Activated B cell treated with CpG ODN at 0.5 μM for 24 hours (primary cell): ENCODE results near the gene CEP83. TPM values are rescaled to one million over a fixed set of nuclear protein-coding genes. Genes with fewer than 3 reads are reported as not detected.

Source experiments
- ATAC-seq: fragments of 200-7000 bp; cut with Tn5 transposase; one replicate; pipeline ENCODE4 v1.10.0; 2021; ENCODE audit warnings: low read depth, mild to moderate bottlenecking, moderate library complexity
- CTCF ChIA-PET: fragments of 350-600 bp; sonication (Branson Sonifier 250); formaldehyde crosslinking; loops from one replicate; lab custom pipeline; 2021; ENCODE audit warnings: antibody characterized with exemption; lab: Charles Lee
- POLR2A ChIA-PET: fragments of 350-600 bp; sonication (Branson Sonifier 250); formaldehyde crosslinking; loops from one replicate; lab custom pipeline; 2021; ENCODE audit warnings: antibody characterized with exemption; lab: Charles Lee
- DNase-seq: peaks from one replicate; pipeline ENCODE4 v3.0.0; 2022
- H3K27ac Mint-ChIP-seq: one replicate; pipeline ENCODE4 v1.8.0; 2020; ENCODE audit warnings: mixed read lengths
- H3K27me3 Mint-ChIP-seq: one replicate; pipeline ENCODE4 v1.8.0; 2021; ENCODE audit warnings: mixed read lengths
- H3K36me3 Mint-ChIP-seq: one replicate; pipeline ENCODE4 v1.8.0; 2021; ENCODE audit warnings: low read depth, mixed read lengths
- H3K4me1 Mint-ChIP-seq: one replicate; pipeline ENCODE4 v1.8.0; 2021; ENCODE audit warnings: mixed read lengths
- H3K4me3 Mint-ChIP-seq: one replicate; pipeline ENCODE4 v1.8.0; 2020; ENCODE audit warnings: mild to moderate bottlenecking, mixed read lengths
- H3K9me3 Mint-ChIP-seq: one replicate; pipeline ENCODE4 v1.8.0; 2020; ENCODE audit warnings: mixed read lengths
- CTCF ChIP-seq: fragments of 200-600 bp; IDR thresholded peaks from one replicate; pipeline ENCODE4 v1.8.0; 2022; ENCODE audit warnings: antibody characterized with exemption, mild to moderate bottlenecking
- intact Hi-C: fragments of 100-400 bp; cut with micrococcal nuclease; formaldehyde crosslinking; loops from one replicate; pipeline ENCODE4 v1.15.1; 2024
- total RNA-seq: library from RNA; stranded (reverse); gene quantifications from 2 replicates; pipeline ENCODE4 v1.2.3, GENCODE V29; 2022

CEP83 gene
- 25.0 and 36.9 TPM in 2 replicates for total RNA-seq

GRCh38 chr12:94459728-94460615 lies at the start of gene CEP83:
TSS of gene CEP83 (minus strand) at chr12:94459867. CDS start at chr12:94412490, 47,377 bp downstream.
- H3K27ac Mint-ChIP-seq: peak within 1 kb of the TSS; percentile 88
- H3K4me3 Mint-ChIP-seq: peak within 1 kb of the TSS; percentile 91
- peaks cover 7% of the 10 kb centered on the region for H3K36me3 Mint-ChIP-seq
- CTCF ChIA-PET: interaction anchor here (0.7 to 1.2 kb wide), 4 partner anchors 8 to 325 kb away, joined by 3 to 5 read pairs (median 4); no protein-coding TSS in a partner anchor
- intact Hi-C loops: loop anchor here (1.0 to 5.0 kb wide), 8 partner anchors 29 to 890 kb away; partner anchors contain the start of genes CRADD and PLXNC1
- no peak for TF ChIP-seq CTCF
- H3K9me3 Mint-ChIP-seq: no peaks in the 10 kb centered on the region
- POLR2A ChIA-PET: interaction anchor here (0.7 to 2.1 kb wide), 4 partner anchors 11 to 322 kb away, joined by 3 to 10 read pairs (median 3); no protein-coding TSS in a partner anchor
- ATAC-seq: peak; percentile 96
- peak; percentile 94 for DNase-seq
- peaks cover 23% of the 10 kb centered on the region for H3K4me1 Mint-ChIP-seq
- no peaks in the 10 kb centered on the region for H3K27me3 Mint-ChIP-seq

GRCh38 chr12:94509317-94509716 lies 49.6 kb upstream of the CEP83 start:
- Mint-ChIP-seq H3K4me3 (no peak overlapping the region), H3K36me3 (no peaks in the 10 kb centered on the region), H3K27ac (no peak overlapping the region), H3K4me1 (no peaks in the 10 kb centered on the region), H3K9me3 (no peaks in the 10 kb centered on the region), H3K27me3 (peaks cover 2% of the 10 kb centered on the region)
- no peak for DNase-seq
- ATAC-seq: no peak
- POLR2A ChIA-PET: no interaction called here
- no peak for TF ChIP-seq CTCF
- CTCF ChIA-PET: no interaction called here
- intact Hi-C loops: no loop called here

- H3K9me3 Mint-ChIP-seq: peaks cover 3% of the 10 kb centered on the region
- CTCF ChIA-PET: interaction anchor here (0.7 to 1.1 kb wide), 2 partner anchors 102 to 371 kb away, joined by 3 read pairs; no protein-coding TSS in a partner anchor
Observed at GRCh38 chr12:94507455-94507854, 47.8 kb upstream of the CEP83 start.

GRCh38 chr12:94504386-94504785 lies 44.7 kb upstream of the CEP83 start:
- ATAC-seq: no peak
- no peak for TF ChIP-seq CTCF
- peaks cover 9% of the 10 kb centered on the region for H3K9me3 Mint-ChIP-seq
- H3K4me3 Mint-ChIP-seq: no peak overlapping the region
- no peaks in the 10 kb centered on the region for H3K4me1 Mint-ChIP-seq
- intact Hi-C loops: no loop called here
- DNase-seq: no peak
- POLR2A ChIA-PET: no interaction called here
- no peaks in the 10 kb centered on the region for H3K36me3 Mint-ChIP-seq
- CTCF ChIA-PET: no interaction called here
- H3K27me3 Mint-ChIP-seq: no peaks in the 10 kb centered on the region
- H3K27ac Mint-ChIP-seq: no peak overlapping the region

More at GRCh38 chr12:94507455-94507854, 47.8 kb upstream of the CEP83 start:
- H3K4me3 Mint-ChIP-seq: no peak overlapping the region
- no peaks in the 10 kb centered on the region for H3K27me3 Mint-ChIP-seq
- TF ChIP-seq CTCF: no peak
- POLR2A ChIA-PET: interaction anchor here (1.5 kb wide), 1 partner anchor 10 kb away, joined by 4 read pairs; no protein-coding TSS in a partner anchor
- H3K4me1 Mint-ChIP-seq: no peaks in the 10 kb centered on the region
- intact Hi-C loops: no loop called here
- no peak overlapping the region for H3K27ac Mint-ChIP-seq
- DNase-seq: no peak
- ATAC-seq: no peak
- H3K36me3 Mint-ChIP-seq: no peaks in the 10 kb centered on the region

- Mint-ChIP-seq H3K27ac (no peak overlapping the region), H3K4me3 (no peak overlapping the region), H3K27me3 (no peaks in the 10 kb centered on the region), H3K36me3 (no peaks in the 10 kb centered on the region), H3K9me3 (peaks cover 9% of the 10 kb centered on the region), H3K4me1 (no peaks in the 10 kb centered on the region)
- no peak for DNase-seq
- no peak for ATAC-seq
- ChIA-PET CTCF (no interaction called here), POLR2A (no interaction called here)
- no peak for TF ChIP-seq CTCF
- intact Hi-C loops: no loop called here
Observed at GRCh38 chr12:94503619-94504018, 44.0 kb upstream of the CEP83 start.
